Prostate gland (tissue), 2 donors: ENCODE data around the gene JARID2. TPM values are rescaled to one million over a fixed set of nuclear protein-coding genes. Genes with fewer than 3 reads are reported as not detected.

Source experiments
- DNase-seq: peaks from one replicate; pipeline ENCODE4 v3.0.0-alpha.2; 2019; ENCODE audit warnings: low spot score
- H3K27ac ChIP-seq, 2 donors: fragments of 200-600 bp; sonication (generic); 2 replicates each; pipeline ENCODE4 v1.5.1; 2017 to 2019
- H3K27me3 ChIP-seq: fragments of 200-600 bp; sonication (generic); replicated peaks from 2 replicates; pipeline ENCODE4 v1.5.1; 2019; ENCODE audit not compliant: insufficient read depth
- H3K36me3 ChIP-seq, 2 donors: fragments of 200-600 bp; sonication (generic); 1 replicate in 1 of 2; 2 replicates in 1 of 2; pipeline versions ENCODE4 v1.5.1 to v1.8.1; 2017 to 2019
- H3K4me1 ChIP-seq: fragments of 200-600 bp; sonication (generic); replicated peaks from 2 replicates; pipeline ENCODE4 v1.5.1; 2019
- H3K4me3 ChIP-seq, 2 donors: fragments of 200-600 bp; sonication (generic); 2 replicates each; pipeline ENCODE4 v1.5.1; 2017 to 2019
- H3K9me3 ChIP-seq: fragments of 200-600 bp; sonication (generic); 2 replicates; pipeline ENCODE4 v1.5.1; 2017
- CTCF ChIP-seq, 4 experiments: fragments of 200-600 bp in 2 of 4; fragments of 450-650 bp in 2 of 4; sonication (generic) in 2 of 4; IDR thresholded peaks; 1 replicate in 3 of 4; 2 replicates in 1 of 4; pipeline ENCODE4 v1.5.1; 2016 to 2019; ENCODE audit warnings: antibody characterized with exemption in 4 of 4, mild to moderate bottlenecking in 2 of 4, moderate library complexity in 2 of 4
- POLR2A ChIP-seq: fragments of 450-650 bp; IDR thresholded peaks from one replicate; pipeline ENCODE4 v1.6.1; 2016; ENCODE audit warnings: antibody characterized with exemption, mild to moderate bottlenecking
- POLR2AphosphoS5 ChIP-seq: sonication (generic); formaldehyde crosslinking; IDR thresholded peaks from one replicate; pipeline ENCODE4 v1.6.1; 2017; ENCODE audit warnings: antibody characterized with exemption
- WGBS: methylation state at CpG from one replicate; pipeline ENCODE4 v1.1.5; 2018; 5-methylcytosine and 5-hydroxymethylcytosine counted together
- intact Hi-C: fragments of 100-400 bp; cut with DNase I; formaldehyde crosslinking; loops from one replicate; pipeline ENCODE4 v1.14.2; 2022
- total RNA-seq, 2 donors: library from RNA; depleted of rRNA; stranded (reverse); fragments of >200 nt; gene quantifications; one replicate each; pipeline ENCODE4 v1.1.0, GENCODE V29; 2016

JARID2 gene
- total RNA-seq, 2 donors from 2014 or later = 7.7 to 35.4 TPM

GRCh38 chr6:15331143-15331542 lies 85.3 kb downstream of the JARID2 start:
- Histone ChIP-seq H3K4me1 (no peaks in the 10 kb centered on the region), H3K36me3 (no peaks in the 10 kb centered on the region), H3K27ac (no peak overlapping the region), H3K4me3 (no peak overlapping the region), H3K9me3 (no peaks in the 10 kb centered on the region), H3K27me3 (no peaks in the 10 kb centered on the region)
- DNase-seq = no peak
- TF ChIP-seq POLR2A (no peak), POLR2AphosphoS5 (no peak), CTCF (IDR thresholded peaks at IDR 0.05) (no peak)
- intact Hi-C loops = no loop called here

GRCh38 chr6:15331629-15332251 lies 85.9 kb downstream of the JARID2 start:
- TF ChIP-seq POLR2A = no peak

GRCh38 chr6:15332446-15332845 lies 86.6 kb downstream of the JARID2 start:
- H3K27ac ChIP-seq = no peak overlapping the region
- TF ChIP-seq POLR2A = no peak
- no peak for TF ChIP-seq CTCF (IDR thresholded peaks at IDR 0.05)
- no peak for TF ChIP-seq POLR2AphosphoS5
- no peaks in the 10 kb centered on the region for H3K27me3 ChIP-seq
- no peak for DNase-seq
- no peaks in the 10 kb centered on the region for H3K4me1 ChIP-seq
- intact Hi-C loops = no loop called here
- WGBS = 67% methylated on average over 2 of the region's 2 CpGs
- no peaks in the 10 kb centered on the region for H3K9me3 ChIP-seq
- no peak overlapping the region for H3K4me3 ChIP-seq
- no peaks in the 10 kb centered on the region for H3K36me3 ChIP-seq

More at GRCh38 chr6:15331629-15332251, 85.9 kb downstream of the JARID2 start:
- DNase-seq = no peak
- 90% methylated on average over 13 of the region's 13 CpGs for WGBS
- Histone ChIP-seq H3K27ac (no peak overlapping the region), H3K9me3 (no peaks in the 10 kb centered on the region), H3K4me1 (no peaks in the 10 kb centered on the region), H3K27me3 (no peaks in the 10 kb centered on the region), H3K36me3 (no peaks in the 10 kb centered on the region), H3K4me3 (no peak overlapping the region)
- intact Hi-C loops = no loop called here

- Histone ChIP-seq H3K27ac (no peak overlapping the region), H3K4me3 (no peak overlapping the region), H3K4me1 (no peaks in the 10 kb centered on the region), H3K36me3 (no peaks in the 10 kb centered on the region), H3K9me3 (no peaks in the 10 kb centered on the region), H3K27me3 (no peaks in the 10 kb centered on the region)
- no peak for TF ChIP-seq POLR2A
- intact Hi-C loops = no loop called here
- no peak for DNase-seq
These were observed 89.5 kb downstream of the JARID2 start for GRCh38 chr6:15335385-15335784.

GRCh38 chr6:15335916-15336315 lies 90.0 kb downstream of the JARID2 start:
- H3K4me3 ChIP-seq = no peak overlapping the region
- no peaks in the 10 kb centered on the region for H3K27me3 ChIP-seq
- H3K36me3 ChIP-seq = no peaks in the 10 kb centered on the region
- H3K9me3 ChIP-seq = no peaks in the 10 kb centered on the region
- intact Hi-C loops = no loop called here
- TF ChIP-seq CTCF (IDR thresholded peaks at IDR 0.05) = no peak
- no peak for TF ChIP-seq POLR2A
- TF ChIP-seq POLR2AphosphoS5 = no peak
- no peak for DNase-seq
- no peak overlapping the region for H3K27ac ChIP-seq
- 91% methylated on average over 4 of the region's 4 CpGs for WGBS
- no peaks in the 10 kb centered on the region for H3K4me1 ChIP-seq

GRCh38 chr6:15336900-15337560 lies 91.2 kb downstream of the JARID2 start:
- Histone ChIP-seq H3K4me3 (no peak overlapping the region), H3K27ac (no peak overlapping the region), H3K4me1 (no peaks in the 10 kb centered on the region), H3K27me3 (no peaks in the 10 kb centered on the region), H3K9me3 (no peaks in the 10 kb centered on the region), H3K36me3 (no peaks in the 10 kb centered on the region)
- intact Hi-C loops = no loop called here
- TF ChIP-seq POLR2A (no peak), CTCF (IDR thresholded peaks at IDR 0.05) (no peak), POLR2AphosphoS5 (no peak)
- 67% methylated on average over 9 of the region's 9 CpGs for WGBS
- no peak for DNase-seq
